Measurements from ENCODE around the gene PRKCE. TPM values are rescaled to one million over a fixed set of nuclear protein-coding genes. Genes with fewer than 3 reads are reported as not detected.

The PRKCE gene
- total and polyA plus RNA-seq, 3 donors from 2014 or later: 27.4 to 35.8 (median 33.1) TPM

- Histone ChIP-seq H3K4me1 (no peaks in the 10 kb centered on the region), H3K36me3 (ENCODE audit: low read depth, missing control alignments) (no peaks in the 10 kb centered on the region), H3K4me3 (no peak overlapping the region), H3K27ac (no peak overlapping the region), H3K27me3 (no peaks in the 10 kb centered on the region), H3K9me3 (no peaks in the 10 kb centered on the region)
- intact Hi-C loops (cut with DNase I; ENCODE audit: low total_unique reads): no loop called here
- 88 to 91% methylated on average over 14 of the region's 14 CpGs for WGBS, 2 donors
- DNase-seq: no peak
- no peak for TF ChIP-seq CTCF (IDR thresholded peaks at IDR 0.05)
- TF ChIP-seq POLR2A (IDR thresholded peaks at IDR 0.05): no peak
Measured at GRCh38 chr2:46174345-46175170, 523.1 kb downstream of the PRKCE start.

GRCh38 chr2:46175419-46175818, 523.9 kb downstream of the PRKCE start:
- intact Hi-C loops (cut with DNase I; ENCODE audit: low total_unique reads): no loop called here
- Histone ChIP-seq H3K4me3 (no peak overlapping the region), H3K4me1 (no peaks in the 10 kb centered on the region), H3K9me3 (no peaks in the 10 kb centered on the region), H3K27me3 (no peaks in the 10 kb centered on the region), H3K27ac (no peak overlapping the region), H3K36me3 (ENCODE audit: low read depth, missing control alignments) (no peaks in the 10 kb centered on the region)
- 91 to 96% methylated on average over 4 of the region's 4 CpGs for WGBS, 2 donors
- TF ChIP-seq CTCF (IDR thresholded peaks at IDR 0.05): no peak
- no peak for TF ChIP-seq POLR2A (IDR thresholded peaks at IDR 0.05)
- DNase-seq: no peak

GRCh38 chr2:46177461-46178089, 526.1 kb downstream of the PRKCE start:
- H3K27ac ChIP-seq: no peak overlapping the region
- no peaks in the 10 kb centered on the region for H3K36me3 ChIP-seq (ENCODE audit: low read depth, missing control alignments)
- TF ChIP-seq CTCF (IDR thresholded peaks at IDR 0.05) (no peak), POLR2A (IDR thresholded peaks at IDR 0.05) (no peak)
- H3K4me3 ChIP-seq: no peak overlapping the region
- H3K9me3 ChIP-seq: no peaks in the 10 kb centered on the region
- H3K27me3 ChIP-seq: no peaks in the 10 kb centered on the region
- intact Hi-C loops (cut with DNase I; ENCODE audit: low total_unique reads): no loop called here
- no peaks in the 10 kb centered on the region for H3K4me1 ChIP-seq
- DNase-seq: no peak
- WGBS, 2 donors: 91 to 97% methylated on average over 6 of the region's 6 CpGs

- intact Hi-C loops (cut with DNase I; ENCODE audit: low total_unique reads): no loop called here
- Histone ChIP-seq H3K36me3 (ENCODE audit: low read depth, missing control alignments) (no peaks in the 10 kb centered on the region), H3K9me3 (no peaks in the 10 kb centered on the region), H3K4me1 (no peaks in the 10 kb centered on the region), H3K27ac (peak overlapping the region in 1 of 2 donors; percentile 36), H3K27me3 (no peaks in the 10 kb centered on the region), H3K4me3 (no peak overlapping the region)
- WGBS, 2 donors: 55 to 69% methylated on average over 6 of the region's 6 CpGs
- TF ChIP-seq POLR2A (IDR thresholded peaks at IDR 0.05): no peak
- no peak for TF ChIP-seq CTCF (IDR thresholded peaks at IDR 0.05)
- peak; percentile 39 for DNase-seq
Measured at GRCh38 chr2:46179037-46179621, 527.7 kb downstream of the PRKCE start.
